K562 (cell line): ENCODE measurements around the gene BIN1. TPM values are rescaled to one million over a fixed set of nuclear protein-coding genes. Genes with fewer than 3 reads are reported as not detected.

Experiments
- ARID4B ChIP-seq: sonication (generic); formaldehyde crosslinking; IDR thresholded peaks from 2 replicates; pipeline ENCODE4 v1.8.0; 2022; ENCODE audit warnings: mild to moderate bottlenecking, missing genetic modification reagents
- ARNT ChIP-seq, 2 experiments: fragments of 450-650 bp; IDR thresholded peaks; 2 replicates each; pipeline ENCODE4 v1.6.1; 2016; ENCODE audit warnings: mild to moderate bottlenecking in 1 of 2
- CBX3 ChIP-seq, 2 experiments: IDR thresholded peaks; 1 replicate in 1 of 2; 2 replicates in 1 of 2; pipeline ENCODE4 v1.6.1; 2012; ENCODE audit warnings: inconsistent platforms in 2 of 2, low read length in 2 of 2, borderline replicate concordance in 1 of 2, control low read depth in 1 of 2
- CBX8 ChIP-seq: fragments of 200-600 bp; sonication (generic); IDR thresholded peaks from 2 replicates; pipeline ENCODE4 v1.6.1; 2012; ENCODE audit warnings: borderline replicate concordance, mixed run types, low read depth, mild to moderate bottlenecking, moderate library complexity, mixed read lengths, low read length, control low read depth, inconsistent platforms; ENCODE audit not compliant: poor library complexity, severe bottlenecking; ENCODE audit errors: extremely low read depth
- CTBP1 ChIP-seq: fragments of 450-650 bp; IDR thresholded peaks from 2 replicates; pipeline ENCODE4 v1.6.1; 2016; ENCODE audit warnings: borderline replicate concordance
- KAT8 ChIP-seq: fragments of 450-650 bp; IDR thresholded peaks from 2 replicates; pipeline ENCODE4 v1.6.1; 2016; ENCODE audit warnings: low read depth, mild to moderate bottlenecking
- L3MBTL2 ChIP-seq: fragments of 450-650 bp; IDR thresholded peaks from 2 replicates; pipeline ENCODE4 v1.6.1; 2016; ENCODE audit warnings: mild to moderate bottlenecking, moderate library complexity
- LEF1 ChIP-seq: fragments of 450-650 bp; IDR thresholded peaks from 2 replicates; pipeline ENCODE4 v1.6.1; 2016; ENCODE audit warnings: mild to moderate bottlenecking
- MTF1 ChIP-seq: fragments of 250-450 bp; sonication (Bioruptor Pico); IDR thresholded peaks from 2 replicates; pipeline ENCODE4 v1.9.0; 2021; ENCODE audit warnings: moderate library complexity, mild to moderate bottlenecking, inconsistent platforms, borderline replicate concordance
- NCOA2 ChIP-seq, 2 experiments: fragments of 450-650 bp; IDR thresholded peaks; 2 replicates each; pipeline ENCODE4 v1.6.1; 2018; ENCODE audit warnings: mild to moderate bottlenecking in 2 of 2, moderate library complexity in 1 of 2; ENCODE audit not compliant: partially characterized antibody in 2 of 2
- NFIC ChIP-seq: fragments of 450-650 bp; IDR thresholded peaks from 2 replicates; pipeline ENCODE4 v1.6.1; 2017; ENCODE audit warnings: mild to moderate bottlenecking, inconsistent platforms
- SMAD4 ChIP-seq: fragments of 250-450 bp; sonication (Bioruptor Pico); conservative IDR thresholded peaks from 2 replicates; pipeline ENCODE4 v1.8.0; 2021; ENCODE audit warnings: inconsistent platforms, mild to moderate bottlenecking, moderate library complexity
- SREBF1 ChIP-seq: fragments of 150-350 bp; IDR thresholded peaks from 2 replicates; pipeline ENCODE4 v1.6.1; 2014; ENCODE audit warnings: antibody characterized with exemption, low read depth, low read length, borderline replicate concordance
- TEAD1 ChIP-seq, 2 experiments: fragments of 450-650 bp in 1 of 2; sonication (generic) in 1 of 2; formaldehyde crosslinking; IDR thresholded peaks; 2 replicates each; pipeline versions ENCODE4 v1.4.0 to v1.8.0; 2020 to 2022; ENCODE audit warnings: mild to moderate bottlenecking in 2 of 2, missing genetic modification reagents in 1 of 2
- ZNF589 ChIP-seq: fragments of 200-800 bp; sonication (Bioruptor generic); IDR thresholded peaks from 2 replicates; pipeline ENCODE4 v1.6.1; 2016; ENCODE audit warnings: low read depth, missing genetic modification characterization, missing compliant biosample characterization
- polyA plus RNA-seq, 8 experiments: library from polyadenylated mRNA; depleted of rRNA in 4 of 8; stranded (reverse) in 5 of 8; unstranded in 3 of 8; fragments of >200 nt; fragmentation: Nextera tagmentation in 2 of 8; fragmentation: Illumina TruSeq in 1 of 8; extraction: Ambion mirVana in 2 of 8; extraction: Trizol in 1 of 8; gene quantifications; 2 replicates each; pipeline versions ENCODE4 v1.2.1 to v1.2.3, GENCODE V29; 2011 to 2014; ENCODE audit warnings: inconsistent platforms in 1 of 8, missing spikeins in 1 of 8
- total RNA-seq, 7 experiments: library from RNA; depleted of rRNA in 6 of 7; stranded (reverse); fragments of >200 nt in 6 of 7; fragmentation: Illumina TruSeq in 2 of 7; extraction: Trizol in 2 of 7; gene quantifications; 2 replicates each; pipeline versions ENCODE4 v1.2.1 to v1.2.3, GENCODE V29; 2011 to 2021; ENCODE audit warnings: low replicate concordance in 1 of 7
- TF ChIP-seq, protein P1 (sequence below): IDR thresholded peaks from 2 replicates; pipeline ENCODE4 v1.6.1; 2011; ENCODE audit not compliant: insufficient read length; ENCODE audit errors: extremely low read depth
- TF ChIP-seq, protein P2 (sequence below), 2 experiments: fragments of 450-650 bp in 1 of 2; sonication (generic) in 1 of 2; formaldehyde crosslinking in 1 of 2; IDR thresholded peaks in 1 of 2; conservative IDR thresholded peaks in 1 of 2; 2 replicates each; pipeline versions ENCODE4 v1.6.1 to v1.8.1; 2016 to 2023; ENCODE audit warnings: mild to moderate bottlenecking in 2 of 2, moderate library complexity in 2 of 2, inconsistent platforms in 1 of 2, missing genetic modification reagents in 1 of 2

BIN1 gene
- total and polyA plus RNA-seq, 9 of the 15 experiments (the other 6 are each of a cell fraction or from before 2014, with no cell fraction given), result 0.04 to 2.8 (median 0.79) TPM; not detected in 1

GRCh38 chr2:127067620-127068350, 39.2 kb downstream of the BIN1 start (continued):
- TF ChIP-seq ARID4B (CRISPR knock-in tag) (0 out of 2 replicates have a peak, but pooled peaks have one; percentile 23), MTF1 (CRISPR knock-in tag) (no peak), CBX3 (IDR thresholded peaks at IDR 0.05; ENCODE audit: borderline replicate concordance in 1 of 2, low read length in 2 of 2) (peak in 1 of 2 experiments; percentile 62; a peak in 1 of 3 replicates), ZNF589 (CRISPR knock-in tag) (no peak), ARNT (IDR thresholded peaks at IDR 0.05) (no peak), NCOA2 (IDR thresholded peaks at IDR 0.05; ENCODE audit: partially characterized antibody in 2 of 2) (no peak), KAT8 (no peak), L3MBTL2 (peak; percentile 95), NFIC (no peak), TEAD1 (CRISPR knock-in tag; IDR thresholded peaks at IDR 0.05) (peak in 1 of 2 experiments; percentile 73; a peak in 1 of 4 replicates), CTBP1 (peak; percentile 32; the same call in 1 of the 2 replicates), LEF1 (0 out of 2 replicates have a peak, but pooled peaks have one; percentile 34), SMAD4 (CRISPR knock-in tag) (peak; percentile 43; the same call in 1 of the 2 replicates), CBX8 (no peak), SREBF1 (peak; percentile 64; the same call in 1 of the 2 replicates)
- TF ChIP-seq, protein P1, sequence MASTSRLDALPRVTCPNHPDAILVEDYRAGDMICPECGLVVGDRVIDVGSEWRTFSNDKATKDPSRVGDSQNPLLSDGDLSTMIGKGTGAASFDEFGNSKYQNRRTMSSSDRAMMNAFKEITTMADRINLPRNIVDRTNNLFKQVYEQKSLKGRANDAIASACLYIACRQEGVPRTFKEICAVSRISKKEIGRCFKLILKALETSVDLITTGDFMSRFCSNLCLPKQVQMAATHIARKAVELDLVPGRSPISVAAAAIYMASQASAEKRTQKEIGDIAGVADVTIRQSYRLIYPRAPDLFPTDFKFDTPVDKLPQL, result no peak
- TF ChIP-seq, protein P2, sequence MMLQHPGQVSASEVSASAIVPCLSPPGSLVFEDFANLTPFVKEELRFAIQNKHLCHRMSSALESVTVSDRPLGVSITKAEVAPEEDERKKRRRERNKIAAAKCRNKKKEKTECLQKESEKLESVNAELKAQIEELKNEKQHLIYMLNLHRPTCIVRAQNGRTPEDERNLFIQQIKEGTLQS (IDR thresholded peaks at IDR 0.05), result peak; percentile 71
- TF ChIP-seq, protein P2 (CRISPR knock-in tag; conservative IDR thresholded peaks at IDR 0.05), result no peak
